Measurements from ENCODE around the gene PAQR8. TPM values are rescaled to one million over a fixed set of nuclear protein-coding genes. Genes with fewer than 3 reads are reported as not detected.
A peak's percentile ranks its signal among the peaks of the same experiment; 100 is the strongest.

The PAQR8 gene
- total and polyA plus RNA-seq, 2 of the 13 experiments (the other 11 are each of a cell fraction or from before 2014, with no cell fraction given): 37.7 to 50.7 TPM

DNA sequence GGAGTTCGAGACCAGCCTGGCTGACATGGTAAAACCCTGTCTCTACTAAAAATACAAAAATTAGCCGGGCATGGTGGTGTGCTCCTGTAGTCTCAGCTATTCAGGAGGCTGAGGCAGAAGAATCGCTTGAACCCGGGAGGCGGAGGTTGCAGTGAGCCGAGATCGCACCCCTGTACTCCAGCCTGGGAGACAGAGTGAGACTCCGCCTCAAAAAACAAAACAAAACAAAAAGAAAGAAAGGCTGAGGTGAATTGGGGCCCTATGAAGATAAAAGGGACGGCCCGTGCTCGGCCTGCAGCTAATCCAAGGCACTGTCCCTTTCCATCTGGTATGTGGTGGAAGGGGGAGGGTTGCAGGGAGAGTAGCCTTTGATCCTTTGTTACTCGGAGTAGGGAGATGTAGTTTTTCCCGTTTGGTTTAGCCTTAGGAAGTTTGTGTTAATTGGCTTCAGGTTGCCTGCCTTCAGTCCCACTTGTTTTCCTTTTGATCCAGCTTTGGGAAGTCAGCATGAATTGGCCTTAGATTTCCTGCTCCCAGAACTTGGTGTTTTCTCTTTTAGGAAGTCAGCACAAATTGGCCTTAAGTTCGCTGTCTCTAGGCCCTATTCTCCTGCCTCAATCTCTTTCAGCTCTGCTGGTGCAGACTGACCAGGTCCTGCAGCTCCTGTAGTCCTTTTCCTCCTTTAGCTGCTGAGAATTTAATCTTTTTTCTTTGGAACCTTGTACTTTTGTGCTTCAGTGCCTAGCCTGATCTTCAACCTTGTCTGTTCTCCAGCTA is 36.1 kb upstream of the PAQR8 start (continued):
- TF ChIP-seq, protein P1, sequence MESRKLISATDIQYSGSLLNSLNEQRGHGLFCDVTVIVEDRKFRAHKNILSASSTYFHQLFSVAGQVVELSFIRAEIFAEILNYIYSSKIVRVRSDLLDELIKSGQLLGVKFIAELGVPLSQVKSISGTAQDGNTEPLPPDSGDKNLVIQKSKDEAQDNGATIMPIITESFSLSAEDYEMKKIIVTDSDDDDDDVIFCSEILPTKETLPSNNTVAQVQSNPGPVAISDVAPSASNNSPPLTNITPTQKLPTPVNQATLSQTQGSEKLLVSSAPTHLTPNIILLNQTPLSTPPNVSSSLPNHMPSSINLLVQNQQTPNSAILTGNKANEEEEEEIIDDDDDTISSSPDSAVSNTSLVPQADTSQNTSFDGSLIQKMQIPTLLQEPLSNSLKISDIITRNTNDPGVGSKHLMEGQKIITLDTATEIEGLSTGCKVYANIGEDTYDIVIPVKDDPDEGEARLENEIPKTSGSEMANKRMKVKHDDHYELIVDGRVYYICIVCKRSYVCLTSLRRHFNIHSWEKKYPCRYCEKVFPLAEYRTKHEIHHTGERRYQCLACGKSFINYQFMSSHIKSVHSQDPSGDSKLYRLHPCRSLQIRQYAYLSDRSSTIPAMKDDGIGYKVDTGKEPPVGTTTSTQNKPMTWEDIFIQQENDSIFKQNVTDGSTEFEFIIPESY (CRISPR knock-in tag; IDR thresholded peaks at IDR 0.05): no peak
- TF ChIP-seq ZMYM3 (CRISPR knock-in tag; IDR thresholded peaks at IDR 0.05) (peak; percentile 79), TAF1 (CRISPR knock-in tag; IDR thresholded peaks at IDR 0.05) (peak; percentile 48; the same call in 1 of the 2 replicates), ZNF557 (CRISPR knock-in tag; IDR thresholded peaks at IDR 0.05) (peak; percentile 88; the same call in 1 of the 2 replicates), ZNF468 (CRISPR knock-in tag; IDR thresholded peaks at IDR 0.05) (no peak), KLF16 (CRISPR knock-in tag; IDR thresholded peaks at IDR 0.05) (no peak), TGIF2 (CRISPR knock-in tag; IDR thresholded peaks at IDR 0.05) (peak; percentile 28; the same call in 1 of the 2 replicates), HHEX (CRISPR knock-in tag; IDR thresholded peaks at IDR 0.05) (no peak), MIER3 (CRISPR knock-in tag; IDR thresholded peaks at IDR 0.05; ENCODE audit: borderline replicate concordance) (peak; percentile 63; the same call in 1 of the 2 replicates), PAF1 (CRISPR knock-in tag; IDR thresholded peaks at IDR 0.05) (no peak), FOXK1 (CRISPR knock-in tag; IDR thresholded peaks at IDR 0.05; ENCODE audit: borderline replicate concordance, low read depth) (peak; percentile 35; the same call in 1 of the 2 replicates), ZNF570 (CRISPR knock-in tag; IDR thresholded peaks at IDR 0.05; ENCODE audit: borderline replicate concordance) (no peak), CENPT (CRISPR knock-in tag; IDR thresholded peaks at IDR 0.05; ENCODE audit: low read depth) (no peak), ZNF160 (CRISPR knock-in tag; IDR thresholded peaks at IDR 0.05) (0 out of 2 replicates have a peak, but pooled peaks have one; percentile 23), EZH2 (conservative IDR thresholded peaks at IDR 0.05; ENCODE audit: low read depth, low read length) (no peak)
- TF ChIP-seq, protein P2, sequence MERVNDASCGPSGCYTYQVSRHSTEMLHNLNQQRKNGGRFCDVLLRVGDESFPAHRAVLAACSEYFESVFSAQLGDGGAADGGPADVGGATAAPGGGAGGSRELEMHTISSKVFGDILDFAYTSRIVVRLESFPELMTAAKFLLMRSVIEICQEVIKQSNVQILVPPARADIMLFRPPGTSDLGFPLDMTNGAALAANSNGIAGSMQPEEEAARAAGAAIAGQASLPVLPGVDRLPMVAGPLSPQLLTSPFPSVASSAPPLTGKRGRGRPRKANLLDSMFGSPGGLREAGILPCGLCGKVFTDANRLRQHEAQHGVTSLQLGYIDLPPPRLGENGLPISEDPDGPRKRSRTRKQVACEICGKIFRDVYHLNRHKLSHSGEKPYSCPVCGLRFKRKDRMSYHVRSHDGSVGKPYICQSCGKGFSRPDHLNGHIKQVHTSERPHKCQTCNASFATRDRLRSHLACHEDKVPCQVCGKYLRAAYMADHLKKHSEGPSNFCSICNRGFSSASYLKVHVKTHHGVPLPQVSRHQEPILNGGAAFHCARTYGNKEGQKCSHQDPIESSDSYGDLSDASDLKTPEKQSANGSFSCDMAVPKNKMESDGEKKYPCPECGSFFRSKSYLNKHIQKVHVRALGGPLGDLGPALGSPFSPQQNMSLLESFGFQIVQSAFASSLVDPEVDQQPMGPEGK (CRISPR knock-in tag; IDR thresholded peaks at IDR 0.05): peak; percentile 88
- TF ChIP-seq, protein P3, sequence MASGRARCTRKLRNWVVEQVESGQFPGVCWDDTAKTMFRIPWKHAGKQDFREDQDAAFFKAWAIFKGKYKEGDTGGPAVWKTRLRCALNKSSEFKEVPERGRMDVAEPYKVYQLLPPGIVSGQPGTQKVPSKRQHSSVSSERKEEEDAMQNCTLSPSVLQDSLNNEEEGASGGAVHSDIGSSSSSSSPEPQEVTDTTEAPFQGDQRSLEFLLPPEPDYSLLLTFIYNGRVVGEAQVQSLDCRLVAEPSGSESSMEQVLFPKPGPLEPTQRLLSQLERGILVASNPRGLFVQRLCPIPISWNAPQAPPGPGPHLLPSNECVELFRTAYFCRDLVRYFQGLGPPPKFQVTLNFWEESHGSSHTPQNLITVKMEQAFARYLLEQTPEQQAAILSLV (CRISPR knock-in tag; IDR thresholded peaks at IDR 0.05; ENCODE audit: borderline replicate concordance): no peak
- TF ChIP-seq, protein P4, sequence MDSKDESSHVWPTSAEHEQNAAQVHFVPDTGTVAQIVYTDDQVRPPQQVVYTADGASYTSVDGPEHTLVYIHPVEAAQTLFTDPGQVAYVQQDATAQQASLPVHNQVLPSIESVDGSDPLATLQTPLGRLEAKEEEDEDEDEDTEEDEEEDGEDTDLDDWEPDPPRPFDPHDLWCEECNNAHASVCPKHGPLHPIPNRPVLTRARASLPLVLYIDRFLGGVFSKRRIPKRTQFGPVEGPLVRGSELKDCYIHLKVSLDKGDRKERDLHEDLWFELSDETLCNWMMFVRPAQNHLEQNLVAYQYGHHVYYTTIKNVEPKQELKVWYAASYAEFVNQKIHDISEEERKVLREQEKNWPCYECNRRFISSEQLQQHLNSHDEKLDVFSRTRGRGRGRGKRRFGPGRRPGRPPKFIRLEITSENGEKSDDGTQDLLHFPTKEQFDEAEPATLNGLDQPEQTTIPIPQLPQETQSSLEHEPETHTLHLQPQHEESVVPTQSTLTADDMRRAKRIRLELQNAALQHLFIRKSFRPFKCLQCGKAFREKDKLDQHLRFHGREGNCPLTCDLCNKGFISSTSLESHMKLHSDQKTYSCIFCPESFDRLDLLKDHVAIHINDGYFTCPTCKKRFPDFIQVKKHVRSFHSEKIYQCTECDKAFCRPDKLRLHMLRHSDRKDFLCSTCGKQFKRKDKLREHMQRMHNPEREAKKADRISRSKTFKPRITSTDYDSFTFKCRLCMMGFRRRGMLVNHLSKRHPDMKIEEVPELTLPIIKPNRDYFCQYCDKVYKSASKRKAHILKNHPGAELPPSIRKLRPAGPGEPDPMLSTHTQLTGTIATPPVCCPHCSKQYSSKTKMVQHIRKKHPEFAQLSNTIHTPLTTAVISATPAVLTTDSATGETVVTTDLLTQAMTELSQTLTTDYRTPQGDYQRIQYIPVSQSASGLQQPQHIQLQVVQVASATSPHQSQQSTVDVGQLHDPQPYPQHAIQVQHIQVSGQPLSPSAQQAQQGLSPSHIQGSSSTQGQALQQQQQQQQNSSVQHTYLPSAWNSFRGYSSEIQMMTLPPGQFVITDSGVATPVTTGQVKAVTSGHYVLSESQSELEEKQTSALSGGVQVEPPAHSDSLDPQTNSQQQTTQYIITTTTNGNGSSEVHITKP (CRISPR knock-in tag; IDR thresholded peaks at IDR 0.05; ENCODE audit: low read depth): peak; percentile 92
- TF ChIP-seq, protein P5, sequence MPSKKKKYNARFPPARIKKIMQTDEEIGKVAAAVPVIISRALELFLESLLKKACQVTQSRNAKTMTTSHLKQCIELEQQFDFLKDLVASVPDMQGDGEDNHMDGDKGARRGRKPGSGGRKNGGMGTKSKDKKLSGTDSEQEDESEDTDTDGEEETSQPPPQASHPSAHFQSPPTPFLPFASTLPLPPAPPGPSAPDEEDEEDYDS (CRISPR knock-in tag; IDR thresholded peaks at IDR 0.05): peak; percentile 62; the same call in 1 of the 2 replicates
